MCF 10A (cell line): ENCODE data around the gene MED28. TPM values are rescaled to one million over a fixed set of nuclear protein-coding genes. Genes with fewer than 3 reads are reported as not detected.

Experiments
- BruUV-seq: library from RNA; stranded (reverse); fragments of 400-500 nt; replicated peaks from 2 replicates; lab custom pipeline; 2021; lab: Mats Ljungman, UMichigan
- CTCF ChIA-PET: fragments of 300-600 bp; sonication (Branson Sonifier 250); formaldehyde crosslinking; extraction: SDS; loops from one replicate; lab custom pipeline; 2021; ENCODE audit warnings: antibody characterized with exemption, inconsistent platforms; lab: Yijun Ruan, JAX
- POLR2A ChIA-PET: fragments of 300-600, 350-650 bp; sonication (Branson Sonifier 250); formaldehyde crosslinking; extraction: SDS; loops from one replicate; lab custom pipeline; 2020; ENCODE audit warnings: antibody characterized with exemption, inconsistent platforms; lab: Yijun Ruan, JAX
- DNase-seq: peaks from one replicate; pipeline ENCODE4 v3.0.0-alpha.2; 2018; ENCODE audit not compliant: unreplicated experiment
- H3K27ac Mint-ChIP-seq: one replicate; pipeline ENCODE4 v1.8.0; 2022; ENCODE audit warnings: mild to moderate bottlenecking, low read depth, mixed read lengths; ENCODE audit not compliant: unreplicated experiment
- H3K27me3 Mint-ChIP-seq: one replicate; pipeline ENCODE4 v1.8.0; 2022; ENCODE audit warnings: mixed read lengths; ENCODE audit not compliant: insufficient read depth, unreplicated experiment
- H3K36me3 Mint-ChIP-seq: one replicate; pipeline ENCODE4 v1.8.0; 2022; ENCODE audit warnings: mild to moderate bottlenecking, moderate library complexity, mixed read lengths; ENCODE audit not compliant: insufficient read depth, unreplicated experiment
- H3K4me1 Mint-ChIP-seq: one replicate; pipeline ENCODE4 v1.8.0; 2022; ENCODE audit warnings: mixed read lengths; ENCODE audit not compliant: insufficient read depth, unreplicated experiment
- H3K4me3 Mint-ChIP-seq: one replicate; pipeline ENCODE4 v1.8.0; 2022; ENCODE audit warnings: mild to moderate bottlenecking, moderate library complexity, mixed read lengths; ENCODE audit not compliant: unreplicated experiment
- H3K9me3 Mint-ChIP-seq: one replicate; pipeline ENCODE4 v1.8.0; 2022; ENCODE audit warnings: mixed read lengths; ENCODE audit not compliant: unreplicated experiment
- CTCF ChIP-seq: fragments of 200-600 bp; IDR thresholded peaks from one replicate; pipeline ENCODE4 v1.8.0; 2022; ENCODE audit warnings: antibody characterized with exemption, mild to moderate bottlenecking; ENCODE audit not compliant: unreplicated experiment
- intact Hi-C: fragments of 100-400 bp; cut with micrococcal nuclease; formaldehyde crosslinking; loops from 2 replicates; pipeline ENCODE4 v1.14.1; 2022
- total RNA-seq: library from RNA; stranded (reverse); gene quantifications from 2 replicates; pipeline ENCODE4 v1.2.3, GENCODE V29; 2022

MED28 gene
- total RNA-seq, 1 experiment from 2014 or later: 32.1 TPM

- Mint-ChIP-seq H3K4me3 (peak overlapping the region; percentile 99), H3K36me3 (peaks cover 23% of the 10 kb centered on the region), H3K27ac (peak overlapping the region; percentile 95), H3K27me3 (no peaks in the 10 kb centered on the region), H3K4me1 (peaks cover 15% of the 10 kb centered on the region), H3K9me3 (no peaks in the 10 kb centered on the region)
- TSS peak; percentile 90 for BruUV-seq
- CTCF ChIA-PET: interaction anchor here (0.6 to 2.9 kb wide), 12 partner anchors 8 to 979 kb away, joined by 3 to 9 read pairs (median 4); no protein-coding TSS in a partner anchor
- intact Hi-C loops: loop anchor here (1.0 to 5.0 kb wide), 2 partner anchors 37 to 954 kb away; partner anchors contain the start of gene LAP3
- TF ChIP-seq CTCF: no peak
- POLR2A ChIA-PET: interaction anchor here (0.6 to 3.5 kb wide), 25 partner anchors 9 to 1035 kb away, joined by 3 to 59 read pairs (median 4); partner anchors contain the start of genes DCAF16, LAP3 and NCAPG
- DNase-seq: peak; percentile 2
These were observed 553 bp upstream of the MED28 start for GRCh38 chr4:17613761-17614415.

GRCh38 chr4:17616283-17616682, 1.8 kb downstream of the MED28 start:
- Mint-ChIP-seq H3K36me3 (peaks cover 47% of the 10 kb centered on the region), H3K27ac (peak overlapping the region; percentile 78), H3K4me1 (peaks cover 21% of the 10 kb centered on the region), H3K9me3 (no peaks in the 10 kb centered on the region), H3K4me3 (peak overlapping the region; percentile 63), H3K27me3 (no peaks in the 10 kb centered on the region)
- ChIA-PET CTCF (interaction anchor here (0.6 to 1.9 kb wide), 4 partner anchors 19 to 82 kb away, joined by 3 to 7 read pairs (median 4); no protein-coding TSS in a partner anchor), POLR2A (interaction anchor here (2.3 kb wide), 1 partner anchor 38 kb away, joined by 15 read pairs; no protein-coding TSS in a partner anchor)
- no peak for TF ChIP-seq CTCF
- no peak for DNase-seq
- BruUV-seq: TSS peak; percentile 9
- intact Hi-C loops: no loop called here

- H3K27ac Mint-ChIP-seq: no peak overlapping the region
- H3K4me3 Mint-ChIP-seq: no peak overlapping the region
- no peaks in the 10 kb centered on the region for H3K27me3 Mint-ChIP-seq
- H3K4me1 Mint-ChIP-seq: peaks cover 21% of the 10 kb centered on the region
- no TSS peak for BruUV-seq
- DNase-seq: no peak
- ChIA-PET CTCF (interaction anchor here (1.0 to 1.4 kb wide), 2 partner anchors 17 to 50 kb away, joined by 3 to 8 read pairs; no protein-coding TSS in a partner anchor), POLR2A (no interaction called here)
- H3K36me3 Mint-ChIP-seq: peaks cover 73% of the 10 kb centered on the region
- H3K9me3 Mint-ChIP-seq: no peaks in the 10 kb centered on the region
- TF ChIP-seq CTCF: no peak
- intact Hi-C loops: no loop called here
These were observed 4.5 kb downstream of the MED28 start for GRCh38 chr4:17618926-17619325.

GRCh38 chr4:17619416-17620105, 5.1 kb downstream of the MED28 start:
- TF ChIP-seq CTCF: no peak
- Mint-ChIP-seq H3K27ac (no peak overlapping the region), H3K9me3 (no peaks in the 10 kb centered on the region)

More at GRCh38 chr4:17619416-17620105, 5.1 kb downstream of the MED28 start:
- ChIA-PET POLR2A (no interaction called here), CTCF (interaction anchor here (1.0 to 1.4 kb wide), 2 partner anchors 17 to 51 kb away, joined by 3 to 8 read pairs; no protein-coding TSS in a partner anchor)
- no peak overlapping the region for H3K4me3 Mint-ChIP-seq
- no peak for DNase-seq
- intact Hi-C loops: no loop called here
- peaks cover 79% of the 10 kb centered on the region for H3K36me3 Mint-ChIP-seq
- peaks cover 21% of the 10 kb centered on the region for H3K4me1 Mint-ChIP-seq
- no TSS peak for BruUV-seq
- no peaks in the 10 kb centered on the region for H3K27me3 Mint-ChIP-seq
